GM18951 (cell line): Measurements from ENCODE around the gene TLR7.

Source experiments
- POLR2A ChIP-seq: IDR thresholded peaks from 4 replicates; pipeline ENCODE4 v1.6.1; 2011; ENCODE audit warnings: mild to moderate bottlenecking; ENCODE audit not compliant: insufficient read length, insufficient read depth; ENCODE audit errors: extremely low read depth
- in situ Hi-C: fragments of 300-500 bp; cut with MboI; formaldehyde crosslinking; loops from one replicate; pipeline ENCODE4 v1.12.0; 2022; ENCODE audit warnings: low sequenced_read_pairs, mixed read lengths, inconsistent platforms; ENCODE audit not compliant: unreplicated experiment

The TLR7 gene

DNA sequence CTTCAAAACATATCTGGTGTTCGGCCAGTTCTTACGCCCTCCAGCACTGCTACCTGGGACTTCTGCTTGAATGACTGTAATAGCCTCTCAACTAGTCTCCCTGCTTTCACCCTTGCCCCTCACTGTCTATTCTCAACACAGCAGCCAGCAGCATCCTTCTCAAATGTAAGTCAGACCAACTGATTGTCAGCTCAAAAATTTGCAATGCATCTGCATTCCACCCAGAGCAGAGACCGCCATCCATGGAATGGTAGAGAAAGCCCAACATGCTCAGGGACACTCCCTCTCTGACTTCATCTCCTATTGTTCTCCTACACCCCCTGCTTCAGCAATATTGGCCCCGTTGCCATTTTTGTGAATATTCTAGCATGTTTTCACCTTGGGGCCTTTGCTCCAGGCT, 5.9 kb downstream of the TLR7 start:
- in situ Hi-C loops = no loop called here
- no peak for TF ChIP-seq POLR2A

DNA sequence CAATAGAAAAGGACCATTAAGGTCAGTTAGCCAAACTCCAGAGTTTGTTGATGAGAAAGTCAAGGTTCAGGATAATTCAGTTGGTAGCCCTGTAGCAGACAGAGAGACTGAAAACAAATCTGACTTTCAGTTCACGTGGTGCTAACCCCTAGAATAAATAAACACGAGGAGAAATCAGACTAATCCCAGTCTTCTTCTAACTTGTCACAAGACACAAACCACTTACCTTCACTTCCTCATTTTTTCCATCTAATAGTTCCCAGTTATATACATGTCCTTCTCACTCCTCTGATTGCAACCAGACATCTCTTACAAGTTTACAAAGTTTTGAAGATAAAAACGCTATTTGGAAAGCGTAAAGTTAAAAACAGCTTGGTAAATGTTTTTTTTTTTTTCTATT, 7.7 kb downstream of the TLR7 start:
- in situ Hi-C loops = no loop called here
- no peak for TF ChIP-seq POLR2A

DNA sequence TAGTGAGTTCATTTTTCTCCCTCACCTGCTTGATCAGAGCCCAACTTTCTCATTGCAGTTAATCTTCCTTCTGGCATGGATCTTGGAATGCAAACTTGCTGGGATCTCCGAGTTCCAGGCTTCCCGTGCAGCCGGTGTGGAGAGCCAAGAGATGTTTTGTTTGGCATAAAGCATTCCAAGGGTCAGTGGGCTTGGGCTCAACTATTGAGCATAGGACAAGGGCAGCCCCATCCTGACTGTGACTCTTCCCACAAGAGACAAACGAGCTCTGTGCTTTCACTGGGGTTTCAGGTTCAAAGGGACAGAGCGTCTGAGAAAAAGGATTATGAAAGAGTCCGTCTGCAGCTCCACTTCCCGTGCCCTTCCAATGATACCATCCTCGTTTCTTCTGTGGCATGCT, 10.5 kb downstream of the TLR7 start:
- no peak for TF ChIP-seq POLR2A
- in situ Hi-C loops = no loop called here

DNA sequence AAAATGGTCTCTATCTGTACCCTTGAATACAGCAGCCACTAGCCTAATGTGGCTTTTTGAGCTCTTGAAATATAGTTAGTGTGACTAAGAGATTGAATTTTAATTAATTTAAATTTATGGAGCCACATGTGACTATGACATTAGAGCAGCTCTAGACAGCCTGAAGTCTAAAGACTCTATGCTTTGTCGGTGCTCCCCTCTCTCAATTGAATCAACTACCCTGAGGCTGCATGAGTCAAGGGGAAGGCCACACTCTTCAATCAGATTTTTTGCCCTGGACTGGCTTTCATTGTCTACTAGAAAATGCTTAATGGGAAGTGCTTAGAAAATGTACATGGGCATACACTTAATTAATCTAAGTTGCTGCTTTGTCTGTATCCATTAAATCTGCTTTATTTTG, 11.7 kb downstream of the TLR7 start:
- in situ Hi-C loops = no loop called here
- no peak for TF ChIP-seq POLR2A

DNA sequence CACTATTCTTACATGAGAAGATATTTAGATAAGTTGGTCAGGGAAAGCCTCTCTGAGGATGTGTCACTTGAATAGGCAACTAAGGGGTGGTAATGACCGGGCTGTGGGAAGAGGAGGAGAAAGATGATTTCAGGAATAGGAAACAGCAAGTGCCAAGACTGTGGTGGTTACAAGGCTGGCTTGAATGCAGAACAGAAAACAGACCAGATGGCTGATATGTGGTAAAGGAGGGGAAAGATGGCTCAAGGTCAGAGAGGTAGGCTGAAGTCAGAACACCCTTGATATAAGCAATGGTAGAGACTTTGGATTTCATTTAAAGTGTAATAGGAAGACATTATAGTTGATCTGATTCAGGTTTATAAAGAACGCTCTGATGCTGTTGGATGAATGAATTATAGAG, 15.0 kb downstream of the TLR7 start:
- TF ChIP-seq POLR2A = no peak
- in situ Hi-C loops = no loop called here

DNA sequence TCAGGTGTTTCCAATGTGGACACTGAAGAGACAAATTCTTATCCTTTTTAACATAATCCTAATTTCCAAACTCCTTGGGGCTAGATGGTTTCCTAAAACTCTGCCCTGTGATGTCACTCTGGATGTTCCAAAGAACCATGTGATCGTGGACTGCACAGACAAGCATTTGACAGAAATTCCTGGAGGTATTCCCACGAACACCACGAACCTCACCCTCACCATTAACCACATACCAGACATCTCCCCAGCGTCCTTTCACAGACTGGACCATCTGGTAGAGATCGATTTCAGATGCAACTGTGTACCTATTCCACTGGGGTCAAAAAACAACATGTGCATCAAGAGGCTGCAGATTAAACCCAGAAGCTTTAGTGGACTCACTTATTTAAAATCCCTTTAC, 18.6 kb downstream of the TLR7 start:
- in situ Hi-C loops = no loop called here
- no peak for TF ChIP-seq POLR2A

DNA sequence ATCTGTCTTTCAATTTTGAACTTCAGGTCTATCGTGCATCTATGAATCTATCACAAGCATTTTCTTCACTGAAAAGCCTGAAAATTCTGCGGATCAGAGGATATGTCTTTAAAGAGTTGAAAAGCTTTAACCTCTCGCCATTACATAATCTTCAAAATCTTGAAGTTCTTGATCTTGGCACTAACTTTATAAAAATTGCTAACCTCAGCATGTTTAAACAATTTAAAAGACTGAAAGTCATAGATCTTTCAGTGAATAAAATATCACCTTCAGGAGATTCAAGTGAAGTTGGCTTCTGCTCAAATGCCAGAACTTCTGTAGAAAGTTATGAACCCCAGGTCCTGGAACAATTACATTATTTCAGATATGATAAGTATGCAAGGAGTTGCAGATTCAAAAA, 19.7 kb downstream of the TLR7 start:
- TF ChIP-seq POLR2A = no peak
- in situ Hi-C loops = no loop called here

DNA sequence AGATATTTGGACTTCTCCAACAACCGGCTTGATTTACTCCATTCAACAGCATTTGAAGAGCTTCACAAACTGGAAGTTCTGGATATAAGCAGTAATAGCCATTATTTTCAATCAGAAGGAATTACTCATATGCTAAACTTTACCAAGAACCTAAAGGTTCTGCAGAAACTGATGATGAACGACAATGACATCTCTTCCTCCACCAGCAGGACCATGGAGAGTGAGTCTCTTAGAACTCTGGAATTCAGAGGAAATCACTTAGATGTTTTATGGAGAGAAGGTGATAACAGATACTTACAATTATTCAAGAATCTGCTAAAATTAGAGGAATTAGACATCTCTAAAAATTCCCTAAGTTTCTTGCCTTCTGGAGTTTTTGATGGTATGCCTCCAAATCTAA, 20.3 kb downstream of the TLR7 start:
- TF ChIP-seq POLR2A = no peak
- in situ Hi-C loops = no loop called here

DNA sequence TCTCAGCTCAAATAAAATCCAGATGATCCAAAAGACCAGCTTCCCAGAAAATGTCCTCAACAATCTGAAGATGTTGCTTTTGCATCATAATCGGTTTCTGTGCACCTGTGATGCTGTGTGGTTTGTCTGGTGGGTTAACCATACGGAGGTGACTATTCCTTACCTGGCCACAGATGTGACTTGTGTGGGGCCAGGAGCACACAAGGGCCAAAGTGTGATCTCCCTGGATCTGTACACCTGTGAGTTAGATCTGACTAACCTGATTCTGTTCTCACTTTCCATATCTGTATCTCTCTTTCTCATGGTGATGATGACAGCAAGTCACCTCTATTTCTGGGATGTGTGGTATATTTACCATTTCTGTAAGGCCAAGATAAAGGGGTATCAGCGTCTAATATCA, 20.9 kb downstream of the TLR7 start:
- TF ChIP-seq POLR2A = no peak
- in situ Hi-C loops = no loop called here

DNA sequence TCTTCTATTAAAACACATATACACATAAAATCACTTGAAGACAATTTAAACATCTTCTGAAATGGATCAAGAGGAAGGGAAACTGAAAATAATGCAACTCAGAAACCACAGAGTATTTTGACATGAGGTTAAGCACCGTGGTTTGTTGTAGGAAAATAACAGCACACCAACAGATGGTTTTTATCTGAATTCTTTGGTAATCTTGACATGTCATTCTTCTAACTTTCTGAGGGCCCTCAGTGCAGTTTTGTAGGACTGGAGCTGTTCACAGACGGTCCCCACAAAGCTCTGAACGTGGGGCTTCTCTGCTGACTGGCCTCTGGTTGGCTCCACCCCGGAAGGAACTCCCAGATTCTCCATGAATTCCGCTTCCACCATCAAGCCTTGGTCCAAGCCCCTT, 23.6 kb downstream of the TLR7 start:
- in situ Hi-C loops = no loop called here
- TF ChIP-seq POLR2A = no peak

DNA sequence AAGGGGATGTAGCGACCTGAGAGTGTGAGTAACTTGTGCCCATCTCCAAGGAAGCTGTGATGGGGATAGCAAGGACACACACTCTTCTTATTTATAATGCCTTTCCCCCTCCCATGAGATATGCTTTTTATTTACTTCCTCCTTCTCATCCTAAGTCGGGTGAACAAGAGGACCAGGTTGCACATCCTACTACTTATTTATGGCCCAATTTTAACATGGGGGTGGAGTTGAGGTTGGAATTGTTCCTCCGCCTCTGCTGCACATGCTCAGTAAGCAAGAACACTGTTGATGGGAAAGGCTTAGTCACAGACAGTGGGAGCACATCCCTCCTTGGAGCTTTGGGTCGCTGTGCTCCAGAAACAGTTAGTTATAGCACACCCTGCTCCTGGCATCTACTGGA, 24.3 kb downstream of the TLR7 start:
- no peak for TF ChIP-seq POLR2A
- in situ Hi-C loops = no loop called here

DNA sequence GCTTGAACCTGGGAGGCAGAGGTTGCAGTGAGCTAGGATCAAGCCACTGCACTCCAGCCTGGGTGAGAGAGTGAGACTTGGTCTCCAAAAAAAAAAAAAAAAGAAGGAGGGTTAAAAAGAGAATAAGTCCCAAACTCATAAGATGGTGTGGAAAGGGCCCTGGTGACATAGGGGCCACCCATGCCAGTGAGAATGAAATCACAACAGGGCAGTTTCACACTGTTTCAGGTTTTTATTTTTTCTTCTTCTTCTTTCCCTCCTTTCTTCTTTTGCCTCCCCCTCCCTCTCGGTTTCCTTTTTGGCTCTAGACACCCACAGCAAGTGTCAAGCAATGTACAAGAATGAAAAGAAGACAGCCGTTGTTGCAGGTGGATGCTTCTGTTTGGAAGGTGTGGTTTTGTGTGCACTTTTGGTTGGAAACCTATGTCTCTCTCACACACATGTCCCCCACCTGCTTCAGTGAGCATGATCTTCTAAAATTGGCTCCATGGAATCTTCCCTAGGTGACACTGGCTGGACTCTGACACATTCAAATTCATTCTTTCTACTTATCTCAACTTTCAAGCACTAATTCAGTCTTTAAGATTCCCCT, 25.1 kb downstream of the TLR7 start:
- in situ Hi-C loops = no loop called here
- no peak for TF ChIP-seq POLR2A

DNA sequence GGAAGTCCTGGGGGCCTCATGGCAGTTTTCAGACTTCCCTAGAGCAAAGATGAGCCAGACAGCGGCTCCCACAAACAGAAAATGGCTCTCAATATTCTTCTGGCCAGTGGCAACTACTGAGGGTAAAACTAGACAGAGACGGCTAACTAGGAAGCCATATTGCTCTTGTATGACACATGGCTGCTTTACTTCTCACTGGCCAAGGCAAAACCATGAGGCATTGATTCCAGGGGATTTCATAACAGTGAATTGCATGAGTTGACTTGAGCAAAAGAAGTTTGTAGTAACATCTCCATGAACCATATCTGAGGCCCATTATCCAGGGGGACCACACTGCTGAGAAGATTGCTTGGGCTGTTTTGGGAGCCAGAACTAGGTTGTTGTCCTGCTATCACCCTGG, 25.8 kb downstream of the TLR7 start:
- no peak for TF ChIP-seq POLR2A
- in situ Hi-C loops = no loop called here

DNA sequence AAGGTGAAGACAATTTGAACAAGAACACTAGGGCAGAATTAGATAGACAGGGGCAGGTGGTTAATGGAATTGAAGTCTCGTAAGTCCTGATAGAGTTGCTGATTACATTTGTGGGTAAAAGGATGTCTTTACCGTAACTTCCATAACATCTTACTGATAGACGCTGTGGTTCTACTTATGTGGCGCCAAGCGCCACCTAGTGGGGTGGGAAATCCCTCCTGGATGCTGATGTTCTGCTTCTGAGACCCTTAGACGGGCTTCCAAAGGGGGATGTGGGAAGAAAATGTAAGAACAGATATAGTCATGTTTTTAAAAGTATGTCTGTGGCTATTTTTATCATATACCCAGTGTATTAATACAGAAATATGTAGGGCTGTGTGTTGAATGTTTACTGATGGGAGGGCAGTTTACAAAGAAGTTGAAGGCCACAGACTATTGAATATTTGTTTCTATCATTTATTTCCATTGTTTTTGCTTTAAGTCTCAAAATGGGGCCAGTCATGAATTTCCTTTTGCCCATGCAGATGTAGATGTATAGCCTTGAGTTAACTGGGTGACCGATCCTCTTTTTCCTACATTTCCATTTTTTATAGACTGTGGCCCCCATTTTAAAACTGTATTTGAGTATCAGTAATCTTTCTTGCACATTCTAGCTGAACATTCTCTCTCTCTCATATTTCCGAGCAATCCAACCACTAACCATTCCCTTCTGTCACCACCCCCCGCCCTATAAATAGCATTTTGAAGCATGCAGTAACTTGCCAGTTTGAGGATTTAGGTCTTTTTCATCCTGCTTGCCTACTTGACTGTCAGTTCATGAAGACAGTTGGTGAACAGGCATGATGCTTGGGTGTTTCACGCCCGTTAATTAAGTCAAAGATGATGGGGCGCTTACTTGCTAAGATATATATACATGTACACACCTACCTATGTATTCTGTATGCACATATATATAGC, 27.5 kb downstream of the TLR7 start:
- no peak for TF ChIP-seq POLR2A
- in situ Hi-C loops = no loop called here
